ENCODE data around the gene RBM4. TPM values are rescaled to one million over a fixed set of nuclear protein-coding genes. Genes with fewer than 3 reads are reported as not detected.

The RBM4 gene
- total and polyA plus RNA-seq, 2 of the 13 experiments (the other 11 are each of a cell fraction or from before 2014, with no cell fraction given): 126 to 136 TPM

- TF ChIP-seq CEBPZ (IDR thresholded peaks at IDR 0.05; ENCODE audit: low read length) (no peak), ZBTB10 (CRISPR knock-in tag; IDR thresholded peaks at IDR 0.05; ENCODE audit: borderline replicate concordance) (no peak), SNAPC2 (CRISPR knock-in tag; IDR thresholded peaks at IDR 0.05) (no peak), MLXIP (CRISPR knock-in tag; IDR thresholded peaks at IDR 0.05; ENCODE audit: borderline replicate concordance) (no peak), JUNB (CRISPR knock-in tag; IDR thresholded peaks at IDR 0.05; ENCODE audit: borderline replicate concordance) (no peak), NFE2L2 (IDR thresholded peaks at IDR 0.05; ENCODE audit: low read length) (no peak), ZNF280D (CRISPR knock-in tag; IDR thresholded peaks at IDR 0.05) (no peak), NKX3-1 (CRISPR knock-in tag; IDR thresholded peaks at IDR 0.05) (no peak), FOSL1 (CRISPR knock-in tag; IDR thresholded peaks at IDR 0.05; ENCODE audit: borderline replicate concordance) (no peak), TEF (CRISPR knock-in tag; IDR thresholded peaks at IDR 0.05) (no peak), HOXA7 (CRISPR knock-in tag; IDR thresholded peaks at IDR 0.05) (no peak), ZNF329 (CRISPR knock-in tag; IDR thresholded peaks at IDR 0.05; ENCODE audit: low read depth) (no peak), TBX3 (IDR thresholded peaks at IDR 0.05; ENCODE audit: borderline replicate concordance) (no peak), ZZZ3 (CRISPR knock-in tag; IDR thresholded peaks at IDR 0.05; ENCODE audit: borderline replicate concordance) (no peak)
Measured at GRCh38 chr11:66638177-66639065, at the start of gene RBM4 (continued).

Measured in HepG2 (cell line).